ENCODE measurements around the gene TGFA.
A peak's percentile ranks its signal among the peaks of the same experiment; 100 is the strongest.

TGFA gene

GRCh38 chr2:70420740-70421139, 132.9 kb downstream of the TGFA start:
- H3K4me3 ChIP-seq (ENCODE audit: low read depth, low read length) = no peak overlapping the region
- TF ChIP-seq, protein P1, sequence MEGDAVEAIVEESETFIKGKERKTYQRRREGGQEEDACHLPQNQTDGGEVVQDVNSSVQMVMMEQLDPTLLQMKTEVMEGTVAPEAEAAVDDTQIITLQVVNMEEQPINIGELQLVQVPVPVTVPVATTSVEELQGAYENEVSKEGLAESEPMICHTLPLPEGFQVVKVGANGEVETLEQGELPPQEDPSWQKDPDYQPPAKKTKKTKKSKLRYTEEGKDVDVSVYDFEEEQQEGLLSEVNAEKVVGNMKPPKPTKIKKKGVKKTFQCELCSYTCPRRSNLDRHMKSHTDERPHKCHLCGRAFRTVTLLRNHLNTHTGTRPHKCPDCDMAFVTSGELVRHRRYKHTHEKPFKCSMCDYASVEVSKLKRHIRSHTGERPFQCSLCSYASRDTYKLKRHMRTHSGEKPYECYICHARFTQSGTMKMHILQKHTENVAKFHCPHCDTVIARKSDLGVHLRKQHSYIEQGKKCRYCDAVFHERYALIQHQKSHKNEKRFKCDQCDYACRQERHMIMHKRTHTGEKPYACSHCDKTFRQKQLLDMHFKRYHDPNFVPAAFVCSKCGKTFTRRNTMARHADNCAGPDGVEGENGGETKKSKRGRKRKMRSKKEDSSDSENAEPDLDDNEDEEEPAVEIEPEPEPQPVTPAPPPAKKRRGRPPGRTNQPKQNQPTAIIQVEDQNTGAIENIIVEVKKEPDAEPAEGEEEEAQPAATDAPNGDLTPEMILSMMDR (IDR thresholded peaks at IDR 0.05; ENCODE audit: low read depth, low read length) = no peak
- no peaks in the 10 kb centered on the region for H3K27me3 ChIP-seq
- no peaks in the 10 kb centered on the region for H3K36me3 ChIP-seq
- DNase-seq = no peak
- H3K4me1 ChIP-seq = no peaks in the 10 kb centered on the region
- no peaks in the 10 kb centered on the region for H3K9me3 ChIP-seq

DNA sequence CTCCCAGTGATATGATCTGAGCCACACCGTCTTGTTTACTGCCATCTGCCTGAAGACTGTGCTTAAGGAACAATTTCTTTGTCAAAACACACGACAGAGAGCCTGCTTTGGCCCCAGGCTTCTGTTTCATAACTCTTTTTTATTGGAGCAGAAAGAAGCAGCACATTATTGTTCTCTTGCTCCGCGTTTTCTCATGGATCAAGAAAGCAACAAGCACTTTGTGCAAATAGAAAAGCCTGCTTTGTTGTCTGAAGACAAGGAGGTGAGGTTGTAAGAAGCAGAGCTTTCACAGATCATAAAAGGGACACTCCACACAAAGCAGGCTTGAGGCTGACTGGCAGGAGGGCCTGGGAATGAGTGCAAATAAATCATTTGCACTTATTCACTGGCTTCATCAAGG, 133.5 kb downstream of the TGFA start:
- TF ChIP-seq, protein P1 (IDR thresholded peaks at IDR 0.05; ENCODE audit: low read depth, low read length) = no peak
- no peaks in the 10 kb centered on the region for H3K36me3 ChIP-seq
- H3K27me3 ChIP-seq = no peaks in the 10 kb centered on the region
- H3K9me3 ChIP-seq = no peaks in the 10 kb centered on the region
- DNase-seq = no peak
- H3K4me3 ChIP-seq (ENCODE audit: low read depth, low read length) = no peak overlapping the region
- H3K4me1 ChIP-seq = no peaks in the 10 kb centered on the region

- H3K9me3 ChIP-seq = no peaks in the 10 kb centered on the region
- no peaks in the 10 kb centered on the region for H3K4me1 ChIP-seq
- H3K4me3 ChIP-seq (ENCODE audit: low read depth, low read length) = no peak overlapping the region
- peak; percentile 11 for DNase-seq
- H3K36me3 ChIP-seq = no peaks in the 10 kb centered on the region
- no peaks in the 10 kb centered on the region; the same call in 1 of the 2 replicates for H3K27me3 ChIP-seq
- TF ChIP-seq, protein P1 (IDR thresholded peaks at IDR 0.05; ENCODE audit: low read depth, low read length) = no peak
Observed at GRCh38 chr2:70418514-70418913, 135.1 kb downstream of the TGFA start.

GRCh38 chr2:70417011-70417410, 136.6 kb downstream of the TGFA start:
- no peak for DNase-seq
- Histone ChIP-seq H3K4me1 (no peaks in the 10 kb centered on the region), H3K4me3 (ENCODE audit: low read depth, low read length) (no peak overlapping the region), H3K9me3 (no peaks in the 10 kb centered on the region), H3K27me3 (no peaks in the 10 kb centered on the region; the same call in 1 of the 2 replicates), H3K36me3 (no peaks in the 10 kb centered on the region)
- TF ChIP-seq, protein P1 (IDR thresholded peaks at IDR 0.05; ENCODE audit: low read depth, low read length) = no peak

DNA sequence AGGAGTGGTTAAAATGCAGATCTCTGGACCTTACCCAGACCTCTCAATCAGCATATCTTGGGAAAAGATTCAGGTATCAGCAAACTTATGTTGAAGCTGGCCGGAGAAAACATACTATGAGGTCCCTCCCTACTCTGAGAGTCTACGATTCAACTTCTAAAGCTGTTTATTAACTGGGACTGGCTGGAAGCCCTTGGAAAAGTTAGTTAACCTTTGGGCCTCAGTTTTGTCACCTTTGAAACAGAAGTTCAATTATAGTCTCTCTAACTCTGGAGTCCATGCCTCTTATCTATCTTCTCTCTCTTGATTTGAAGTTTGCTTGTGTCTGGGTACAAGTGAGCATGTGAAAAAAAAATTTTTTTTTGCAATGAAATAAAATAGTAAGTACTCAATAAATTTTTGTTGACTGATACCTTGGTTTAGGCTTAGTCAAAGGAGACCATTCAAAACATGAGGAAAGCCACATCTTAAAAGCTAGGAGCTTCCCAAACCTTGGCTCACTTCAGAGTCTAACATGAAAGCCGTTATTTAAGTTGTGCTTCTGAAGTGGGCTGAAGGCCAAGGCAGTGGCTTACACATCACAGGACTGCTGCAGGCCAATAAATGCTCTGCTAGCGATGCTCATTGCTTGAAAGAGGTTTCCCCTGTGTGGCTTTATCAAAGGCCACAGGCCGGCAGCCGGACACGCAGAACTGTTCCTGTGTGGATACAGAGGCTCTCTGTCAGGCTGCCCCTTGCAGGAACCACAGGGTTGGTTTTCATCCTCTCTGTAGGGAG, 141.1 kb downstream of the TGFA start:
- TF ChIP-seq, protein P1 (IDR thresholded peaks at IDR 0.05; ENCODE audit: low read depth, low read length) = no peak

DNA sequence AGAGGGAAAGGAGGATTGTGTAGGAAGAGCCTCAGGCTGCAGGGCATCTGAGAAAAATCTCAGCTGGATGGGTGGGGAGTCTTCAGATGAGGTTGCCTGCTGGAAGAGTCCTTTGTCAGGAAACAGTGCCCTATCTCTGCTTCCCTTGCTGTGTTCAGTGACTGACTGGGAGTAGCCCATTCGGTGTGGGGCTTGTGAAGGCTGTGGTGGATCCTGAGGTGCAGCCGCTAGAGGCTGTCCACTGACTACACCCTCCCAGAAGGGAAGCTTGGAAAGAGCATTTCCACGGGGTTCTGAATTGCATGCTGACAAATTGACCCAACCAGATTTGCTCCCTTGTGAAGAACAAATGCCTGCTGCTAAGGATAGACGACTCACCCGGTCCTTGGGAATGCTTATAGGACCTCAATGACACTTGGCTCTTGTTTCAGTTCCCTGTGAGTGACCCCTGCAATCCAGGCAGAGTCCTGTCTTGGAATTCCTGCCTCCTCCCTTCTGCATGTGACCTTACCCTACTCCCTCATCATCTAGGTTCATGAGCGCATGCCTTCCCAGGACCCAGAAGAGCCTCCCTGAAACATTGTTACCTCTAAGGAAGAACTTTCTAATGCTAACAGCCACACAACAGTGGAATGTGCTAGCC, 142.0 kb downstream of the TGFA start:
- Histone ChIP-seq H3K36me3 (no peaks in the 10 kb centered on the region), H3K27me3 (no peaks in the 10 kb centered on the region; the same call in 1 of the 2 replicates), H3K4me1 (no peaks in the 10 kb centered on the region), H3K4me3 (ENCODE audit: low read depth, low read length) (no peak overlapping the region), H3K9me3 (no peaks in the 10 kb centered on the region)
- no peak for DNase-seq
- TF ChIP-seq, protein P1 (IDR thresholded peaks at IDR 0.05; ENCODE audit: low read depth, low read length) = no peak

More for the DNA sequence above, 141.1 kb downstream of the TGFA start:
- Histone ChIP-seq H3K4me1 (no peaks in the 10 kb centered on the region), H3K36me3 (no peaks in the 10 kb centered on the region), H3K9me3 (no peaks in the 10 kb centered on the region), H3K4me3 (ENCODE audit: low read depth, low read length) (no peak overlapping the region), H3K27me3 (no peaks in the 10 kb centered on the region; the same call in 1 of the 2 replicates)
- DNase-seq = no peak
